GM21360 (cell line): Measurements from ENCODE around the gene TEAD2.

Experiments
- ATAC-seq: cut with Tn5 transposase; IDR thresholded peaks from one replicate; pipeline ENCODE4 v1.9.1; 2021; ENCODE audit warnings: mild to moderate bottlenecking, moderate library complexity; ENCODE audit not compliant: unreplicated experiment

The TEAD2 gene

GRCh38 chr19:49348305-49349189 is 13.7 kb downstream of the TEAD2 start:
- ATAC-seq, result no peak

- ATAC-seq, result no peak
Measured at GRCh38 chr19:49347835-49348234, 14.4 kb downstream of the TEAD2 start.

- ATAC-seq, result no peak
Measured at GRCh38 chr19:49347191-49347590, 15.0 kb downstream of the TEAD2 start.

DNA sequence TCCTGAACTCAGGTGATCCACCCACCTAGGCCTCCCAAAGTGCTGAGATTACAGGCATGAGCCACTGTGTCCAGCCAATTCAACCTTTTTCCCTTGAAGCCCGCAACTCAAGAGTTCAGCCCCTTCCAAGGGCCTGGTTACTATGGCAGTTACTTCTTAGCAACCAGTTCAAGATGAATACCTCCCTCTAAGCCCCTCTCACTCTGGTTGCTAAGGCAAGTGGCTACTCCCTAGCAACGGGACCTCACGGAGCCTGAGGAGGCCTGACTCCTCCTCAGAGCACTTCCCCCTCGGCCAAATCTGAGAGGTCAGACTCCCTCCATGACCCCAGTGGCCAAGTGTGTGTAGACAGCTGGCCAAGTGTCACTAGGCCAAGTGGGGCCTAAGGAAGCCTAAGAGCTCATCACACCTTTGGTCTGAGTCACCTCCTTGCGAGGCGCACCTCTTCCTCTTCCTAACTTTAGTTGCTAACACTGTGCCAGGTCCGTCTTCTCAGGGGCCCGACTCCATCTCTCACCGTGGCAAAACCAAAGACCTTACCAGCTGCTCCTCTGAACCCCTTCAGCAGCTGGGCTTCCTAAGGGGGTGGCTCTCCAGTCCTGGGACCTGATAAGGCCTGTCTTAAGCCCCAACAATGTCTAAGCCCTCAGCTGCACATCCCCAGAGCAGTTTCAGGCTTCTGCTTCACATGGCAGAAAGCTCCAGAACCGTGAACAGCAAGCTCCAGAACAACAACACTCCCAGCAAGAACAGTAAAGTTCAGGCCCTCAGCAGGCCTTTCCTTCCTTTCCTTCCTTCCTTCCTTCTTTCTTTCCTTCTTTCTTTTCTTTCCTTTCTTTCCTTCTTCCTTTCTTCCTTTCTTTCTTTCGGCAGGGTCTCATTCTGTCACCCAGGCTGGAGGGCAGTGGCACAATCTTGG is 17.5 kb downstream of the TEAD2 start:
- ATAC-seq, result no peak

- ATAC-seq, result no peak
Measured at GRCh38 chr19:49343123-49343522, 19.1 kb downstream of the TEAD2 start.

DNA sequence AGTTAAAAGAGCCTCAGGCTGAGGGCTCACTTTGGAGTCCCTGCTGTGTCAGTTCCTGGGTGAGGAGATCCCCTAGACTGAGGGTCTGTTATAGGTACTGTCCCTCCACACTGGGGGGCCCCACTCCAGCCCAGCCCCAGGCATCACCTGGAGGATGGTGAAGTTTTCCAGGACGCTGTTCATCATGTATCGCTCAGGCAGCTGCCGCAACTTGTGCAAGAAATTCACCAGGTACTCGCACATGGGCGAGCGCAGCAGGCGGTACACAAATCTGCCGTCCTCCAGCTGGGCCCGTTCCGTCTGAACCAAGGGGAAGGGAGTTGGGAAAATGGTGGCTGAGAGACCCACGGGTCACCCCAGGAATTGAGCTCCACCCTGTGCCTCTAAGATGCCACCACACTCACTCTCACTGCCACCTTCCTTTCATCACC is 19.9 kb downstream of the TEAD2 start:
- ATAC-seq, result no peak

GRCh38 chr19:49340865-49341718 is 21.1 kb downstream of the TEAD2 start:
- ATAC-seq, result no peak

DNA sequence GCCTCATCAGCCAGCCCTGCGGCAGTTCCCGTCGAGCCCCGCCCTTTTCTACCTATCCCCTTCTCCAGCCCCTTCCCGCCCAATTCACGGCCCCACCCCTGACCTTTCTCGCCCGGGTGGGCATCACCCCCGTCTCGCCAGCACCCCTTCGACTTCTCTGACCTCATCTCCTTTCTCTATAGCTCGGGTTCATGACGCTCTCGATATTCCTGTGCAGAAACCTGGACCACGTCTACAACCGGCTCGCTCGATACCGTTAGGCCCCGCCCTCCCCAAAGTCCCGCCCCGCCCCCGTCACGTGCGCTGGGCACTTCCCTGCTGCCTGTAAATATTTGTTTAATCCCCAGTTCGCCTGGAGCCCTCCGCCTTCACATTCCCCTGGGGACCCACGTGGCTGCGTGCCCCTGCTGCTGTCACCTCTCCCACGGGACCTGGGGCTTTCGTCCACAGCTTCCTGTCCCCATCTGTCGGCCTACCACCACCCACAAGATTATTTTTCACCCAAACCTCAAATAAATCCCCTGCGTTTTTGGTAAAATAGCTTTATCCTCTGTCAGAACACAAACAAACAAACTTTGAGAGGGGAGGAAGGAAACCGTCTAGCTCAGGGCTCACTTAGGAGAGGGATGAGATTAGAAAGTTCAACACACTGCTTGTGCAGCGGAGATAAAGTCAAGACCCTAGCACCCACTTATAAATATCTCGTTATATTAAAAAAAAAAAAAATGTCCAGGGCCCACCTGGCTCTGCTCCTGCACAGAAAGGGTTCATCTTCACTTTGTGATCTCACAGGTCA is 21.9 kb downstream of the TEAD2 start:
- ATAC-seq, result peak; percentile 49

DNA sequence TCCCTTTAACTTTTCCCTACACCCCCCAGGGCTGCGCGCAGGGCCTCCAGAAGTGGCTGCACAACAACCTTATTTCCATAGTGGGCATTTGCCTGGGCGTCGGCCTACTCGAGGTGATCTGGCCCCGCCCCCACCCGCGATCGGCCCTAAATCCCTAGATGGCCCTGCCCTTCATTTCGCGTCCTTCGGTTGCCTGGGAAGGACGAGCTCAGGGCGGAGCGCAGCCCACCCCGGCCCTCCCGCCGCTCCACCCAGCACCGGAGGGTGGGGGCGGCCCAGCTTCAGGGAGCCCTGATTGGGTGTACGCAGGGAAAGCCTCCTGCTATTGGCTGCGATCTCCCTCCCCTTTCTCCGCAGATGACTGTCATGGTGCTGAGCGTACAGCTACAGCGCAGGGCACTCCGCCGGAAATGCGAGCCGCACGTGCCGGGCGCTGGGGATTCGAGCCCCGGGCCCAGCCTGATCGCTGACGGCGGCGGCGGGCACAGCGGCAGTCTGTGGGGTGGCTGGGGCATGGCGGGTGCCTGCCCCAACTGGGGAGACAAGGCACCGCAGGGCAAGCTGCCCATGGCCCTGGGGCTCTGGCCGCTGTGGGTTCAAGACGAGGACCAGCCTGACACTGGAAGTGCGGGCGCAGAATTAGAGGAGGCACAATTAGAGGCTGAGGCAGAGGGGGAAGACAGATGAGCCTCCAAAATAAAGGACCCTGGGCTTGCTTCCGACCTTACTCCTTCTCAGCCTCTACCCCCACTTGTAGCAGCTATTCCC is 22.7 kb downstream of the TEAD2 start:
- no peak for ATAC-seq

DNA sequence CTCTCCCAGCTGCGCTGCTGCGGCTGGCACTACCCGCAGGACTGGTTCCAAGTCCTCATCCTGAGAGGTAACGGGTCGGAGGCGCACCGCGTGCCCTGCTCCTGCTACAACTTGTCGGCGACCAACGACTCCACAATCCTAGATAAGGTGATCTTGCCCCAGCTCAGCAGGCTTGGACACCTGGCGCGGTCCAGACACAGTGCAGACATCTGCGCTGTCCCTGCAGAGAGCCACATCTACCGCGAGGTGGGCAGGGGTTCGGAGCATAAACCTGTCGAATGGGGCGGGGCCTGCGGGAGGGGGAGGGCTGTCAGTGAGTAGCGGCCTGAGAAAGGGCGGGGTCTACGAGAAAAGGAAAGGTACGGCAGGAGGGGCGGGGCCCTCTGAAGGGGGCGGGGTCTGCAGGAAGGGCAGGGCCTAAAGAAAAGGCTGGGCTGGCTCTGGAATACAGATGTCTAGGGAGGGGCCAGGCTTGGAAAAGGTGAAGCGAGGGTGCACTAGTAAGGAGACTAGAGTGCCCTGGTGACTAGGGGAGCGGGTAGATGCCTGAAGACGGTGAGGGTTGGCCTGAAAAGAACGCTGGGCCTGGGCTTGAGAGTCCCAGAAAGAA is 23.4 kb downstream of the TEAD2 start:
- ATAC-seq, result no peak

DNA sequence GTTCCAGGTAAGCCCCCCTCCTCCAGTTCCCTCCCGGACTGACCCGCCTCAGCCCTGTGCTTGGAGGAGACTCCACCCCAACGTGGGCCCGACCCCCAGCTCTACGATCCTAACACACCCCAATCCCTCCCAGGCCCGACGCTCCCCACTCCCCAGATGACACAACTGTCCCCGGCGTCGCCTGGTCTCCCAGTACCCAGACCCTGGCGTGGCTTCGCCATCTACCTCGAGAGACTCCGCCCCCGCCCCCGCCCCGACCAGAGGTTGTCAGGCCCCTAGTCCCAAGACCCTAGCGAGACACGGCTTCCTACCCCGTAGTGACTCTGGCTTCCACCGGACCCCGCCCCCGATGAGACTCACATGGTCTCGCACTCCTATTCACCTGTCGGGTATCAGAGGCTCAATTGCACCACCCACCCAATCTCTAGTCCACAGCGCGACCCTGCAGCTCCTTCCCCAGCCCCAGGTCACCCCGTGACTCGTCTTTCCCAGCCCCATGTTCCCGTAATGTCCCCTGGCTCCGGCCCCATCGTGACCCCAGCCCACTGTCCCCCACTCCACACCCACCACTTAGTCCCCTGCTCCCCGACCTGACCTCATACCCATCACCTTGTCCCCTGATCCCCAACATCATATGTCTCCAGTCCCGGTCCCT is 24.1 kb downstream of the TEAD2 start:
- no peak for ATAC-seq

DNA sequence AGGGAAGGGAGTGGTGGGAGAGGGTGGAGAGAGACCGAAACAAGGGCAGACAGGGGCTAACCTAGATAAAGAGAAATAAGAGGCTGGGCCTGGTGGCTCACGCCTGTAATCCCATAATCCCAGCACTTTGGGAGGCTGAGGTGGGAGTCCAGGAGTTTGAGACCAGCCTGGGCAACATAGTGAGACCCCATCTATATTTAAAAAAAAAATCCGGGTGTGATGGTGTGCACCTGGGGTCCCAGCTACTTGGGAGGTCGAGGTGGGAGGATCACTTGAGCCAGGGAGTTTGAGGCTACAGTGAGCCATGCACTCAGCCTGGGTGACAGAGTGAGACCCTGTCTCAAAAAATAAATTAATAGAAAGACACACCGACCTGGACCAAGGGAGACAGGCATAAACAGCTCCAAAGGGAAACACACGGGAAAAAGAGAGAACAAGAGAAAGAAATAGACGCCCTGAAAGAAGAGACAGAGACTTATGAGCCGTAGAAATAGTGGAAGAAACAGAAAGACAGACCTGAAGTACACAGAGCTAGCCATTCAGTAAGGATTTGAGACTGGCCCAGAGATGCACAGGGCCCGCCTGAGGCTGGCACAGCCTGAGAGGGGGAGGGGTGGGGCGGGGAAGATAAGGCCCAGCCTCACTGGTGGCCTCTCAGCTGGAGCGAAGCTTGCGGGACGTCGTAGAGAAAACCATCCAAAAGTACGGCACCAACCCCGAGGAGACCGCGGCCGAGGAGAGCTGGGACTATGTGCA is 24.8 kb downstream of the TEAD2 start:
- ATAC-seq, result no peak

- ATAC-seq, result no peak
Measured at GRCh38 chr19:49336482-49337266, 25.5 kb downstream of the TEAD2 start.

DNA sequence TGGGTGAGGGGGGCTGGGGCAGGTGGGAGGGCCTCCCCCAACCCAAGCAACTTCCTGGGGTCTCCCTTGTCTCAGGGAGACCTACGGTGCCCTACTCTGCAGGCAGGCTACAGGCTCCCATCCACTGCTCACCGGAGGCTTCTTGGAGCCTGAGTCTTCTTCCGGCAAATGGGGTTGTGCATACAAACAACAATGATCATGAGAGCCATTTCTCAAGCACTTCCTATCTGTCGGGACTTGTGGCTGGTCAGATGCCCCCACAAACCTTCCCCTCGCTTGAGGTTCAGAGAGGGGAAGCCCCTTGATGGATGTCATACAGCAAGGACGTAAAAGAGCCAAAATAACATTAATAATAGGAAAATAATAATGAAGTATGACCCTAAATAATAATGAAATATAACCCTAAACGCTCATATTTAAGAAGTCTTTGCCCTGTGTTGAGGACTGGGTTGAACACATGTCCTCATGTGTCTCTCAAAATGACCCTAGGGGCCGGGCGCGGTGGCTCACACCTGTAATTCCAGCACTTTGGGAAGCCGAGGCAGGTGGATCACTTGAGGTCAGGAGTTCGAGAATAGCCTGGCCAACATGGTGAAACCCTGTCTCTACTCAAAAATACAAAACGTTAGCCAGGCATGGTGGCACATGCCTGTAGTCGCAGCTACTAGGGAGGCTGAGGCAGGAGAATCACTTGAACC is 26.3 kb downstream of the TEAD2 start:
- no peak for ATAC-seq

- no peak for ATAC-seq
Measured at GRCh38 chr19:49335071-49335783, 27.0 kb downstream of the TEAD2 start, which contains the start of gene CD37. CD37 (plus strand) TSS chr19:49335406; CDS start chr19:49335541, 135 bp downstream.
